Endothelial cell of umbilical vein (primary cell): Measurements from ENCODE around the gene STUM. TPM values are rescaled to one million over a fixed set of nuclear protein-coding genes. Genes with fewer than 3 reads are reported as not detected.

Source experiments
- BruUV-seq: library from RNA; stranded (reverse); fragments of 400-500 nt; replicated peaks from 2 replicates; lab custom pipeline; 2021; lab: Mats Ljungman, UMichigan
- CTCF ChIA-PET: fragments of 300-600, 350-600 bp; sonication (Branson Sonifier 250); formaldehyde crosslinking; loops from one replicate; lab custom pipeline; 2021; ENCODE audit warnings: antibody characterized with exemption, inconsistent platforms; lab: Charles Lee
- POLR2A ChIA-PET: fragments of 300-600, 350-600 bp; sonication (Branson Sonifier 250); formaldehyde crosslinking; loops from one replicate; lab custom pipeline; 2021; ENCODE audit warnings: antibody characterized with exemption, inconsistent platforms; lab: Charles Lee
- DNase-seq: peaks from one replicate; pipeline ENCODE4 v3.0.0-alpha.2; 2011; ENCODE audit warnings: low read depth, low spot score
- FAIRE-seq: peaks from 2 replicates; lab custom pipeline; 2011; peaks lifted over from hg19 to GRCh38; lab: Jason Lieb, UNC
- H2AFZ ChIP-seq: 2 replicates; pipeline ENCODE4 v1.6.0; 2012; ENCODE audit warnings: low read depth, low read length, control low read depth, inconsistent platforms
- H3K27ac ChIP-seq: 2 replicates; pipeline ENCODE4 v1.5.1; 2011; ENCODE audit warnings: low read depth, mild to moderate bottlenecking, control low read depth, low read length, moderate library complexity; ENCODE audit not compliant: insufficient read depth
- H3K27me3 ChIP-seq, 2 experiments: 2 replicates each; pipeline versions ENCODE4 v1.6.0 to v1.6.1; 2011; ENCODE audit warnings: low read length in 2 of 2, mixed read lengths in 1 of 2; ENCODE audit not compliant: control insufficient read depth in 2 of 2, insufficient read depth in 2 of 2
- H3K36me3 ChIP-seq, 2 experiments: 2 replicates in 1 of 2; 3 replicates in 1 of 2; pipeline ENCODE4 v1.5.1; 2011; ENCODE audit warnings: low read length in 2 of 2, mild to moderate bottlenecking in 1 of 2, moderate library complexity in 1 of 2; ENCODE audit not compliant: control insufficient read depth in 2 of 2, insufficient read depth in 2 of 2; ENCODE audit errors: extremely low read depth in 1 of 2
- H3K4me1 ChIP-seq: 3 replicates; pipeline ENCODE4 v1.5.1; 2011; ENCODE audit warnings: mild to moderate bottlenecking, low read length; ENCODE audit not compliant: control insufficient read depth, insufficient read depth; ENCODE audit errors: extremely low read depth
- H3K4me2 ChIP-seq: 2 replicates; pipeline ENCODE4 v1.6.1; 2011; ENCODE audit warnings: low read length, control low read depth, mixed read lengths; ENCODE audit not compliant: insufficient read depth
- H3K4me3 ChIP-seq, 3 experiments: fragments of 200-600 bp in 1 of 3; sonication (generic), shearing (Covaris generic) in 1 of 3; replicated peaks in 1 of 3; 2 replicates each; pipeline ENCODE4 v1.5.1; 2011 to 2016; ENCODE audit warnings: control low read depth in 3 of 3, low read length in 3 of 3, mild to moderate bottlenecking in 2 of 3, inconsistent platforms in 1 of 3, low read depth in 1 of 3, moderate library complexity in 1 of 3; ENCODE audit not compliant: insufficient read depth in 1 of 3
- H3K79me2 ChIP-seq: 2 replicates; pipeline ENCODE4 v1.6.0; 2012; ENCODE audit warnings: low read length, inconsistent platforms; ENCODE audit not compliant: control insufficient read depth, insufficient read depth
- H3K9ac ChIP-seq: replicated peaks from 2 replicates; pipeline ENCODE3; 2011; ENCODE audit warnings: low read length, control low read depth; ENCODE audit not compliant: insufficient read depth; ENCODE audit errors: extremely low read depth
- H3K9me1 ChIP-seq: replicated peaks from 3 replicates; pipeline ENCODE4 v1.6.0; 2011; ENCODE audit warnings: mild to moderate bottlenecking, low read length; ENCODE audit not compliant: control insufficient read depth, insufficient read depth; ENCODE audit errors: extremely low read depth
- H3K9me3 ChIP-seq: replicated peaks from 2 replicates; pipeline ENCODE4 v1.5.1; 2012; ENCODE audit warnings: low read length, inconsistent platforms; ENCODE audit not compliant: control insufficient read depth, insufficient read depth
- H4K20me1 ChIP-seq: replicated peaks from 2 replicates; pipeline ENCODE3; 2011; ENCODE audit warnings: mild to moderate bottlenecking, low read length; ENCODE audit not compliant: control insufficient read depth, insufficient read depth; ENCODE audit errors: extremely low read depth
- CTCF ChIP-seq, 2 donors: IDR thresholded peaks; 1 replicate in 1 of 2; 2 replicates in 1 of 2; pipeline ENCODE4 v1.5.1; 2011; ENCODE audit warnings: low read length in 2 of 2, mild to moderate bottlenecking in 2 of 2, moderate library complexity in 2 of 2, control low read depth in 1 of 2, inconsistent platforms in 1 of 2, low read depth in 1 of 2; ENCODE audit not compliant: insufficient read depth in 1 of 2; ENCODE audit errors: extremely low read depth in 1 of 2
- GATA2 ChIP-seq: IDR thresholded peaks from 2 replicates; pipeline ENCODE4 v1.7.0; 2011; ENCODE audit warnings: low read depth, mild to moderate bottlenecking, moderate library complexity, mixed read lengths, low read length; ENCODE audit not compliant: insufficient read length, insufficient read depth
- JUN ChIP-seq: IDR thresholded peaks from 2 replicates; pipeline ENCODE4 v1.6.1; 2011; ENCODE audit warnings: borderline replicate concordance, low read depth; ENCODE audit not compliant: insufficient read length, insufficient read depth
- MAX ChIP-seq: IDR thresholded peaks from 2 replicates; pipeline ENCODE4 v1.6.1; 2011; ENCODE audit not compliant: insufficient read depth, insufficient read length
- dilution Hi-C: fragments of 300-500 bp; cut with MboI; formaldehyde crosslinking; loops from one replicate; pipeline ENCODE4 v1.15.0; 2019; ENCODE audit warnings: low sequenced_read_pairs; ENCODE audit not compliant: extremely low pct_ligation_motif_present
- intact Hi-C: fragments of 100-400 bp; cut with micrococcal nuclease; formaldehyde crosslinking; loops from one replicate; pipeline ENCODE4 v1.10.0; 2022
- polyA plus RNA-seq, 4 experiments: library from polyadenylated mRNA; depleted of rRNA in 3 of 4; stranded (reverse) in 3 of 4; unstranded in 1 of 4; fragments of >200 nt; gene quantifications; 2 replicates each; pipeline versions ENCODE4 v1.2.1 to v1.2.3, GENCODE V29; 2011 to 2012; ENCODE audit warnings: missing spikeins in 1 of 4
- total RNA-seq: library from RNA; stranded (reverse); gene quantifications from 2 replicates; pipeline ENCODE4 v1.2.3, GENCODE V29; 2021

STUM gene
- total and polyA plus RNA-seq, 2 donors (not counting 3 experiments of a cell fraction or from before 2014, with no cell fraction given), result not detected

GRCh38 chr1:226650236-226650841 lies 101.8 kb downstream of the STUM start:
- FAIRE-seq (peak; percentile 85), DNase-seq (peak; percentile 89)
- intact Hi-C loops (loop anchor here (1.0 kb wide), 3 partner anchors 14 to 178 kb away; no protein-coding TSS in a partner anchor), dilution Hi-C loops (no loop called here)
- H3K9ac ChIP-seq, result no peak overlapping the region
- no peaks in the 10 kb centered on the region for H3K9me3 ChIP-seq
- H3K36me3 ChIP-seq, result peaks cover 0 to 23% of the 10 kb centered on the region in 2 experiments
- H3K4me1 ChIP-seq, result peaks cover 14% of the 10 kb centered on the region
- no peaks in the 10 kb centered on the region for H4K20me1 ChIP-seq
- peak overlapping the region; percentile 15 for H3K27ac ChIP-seq
- ChIA-PET POLR2A (interaction anchor here (0.8 kb wide), 1 partner anchor 50 kb away, joined by 3 read pairs; no protein-coding TSS in a partner anchor), CTCF (interaction anchor here (1.1 to 3.5 kb wide), 10 partner anchors 12 to 797 kb away, joined by 3 to 31 read pairs (median 4); partner anchors contain the start of genes COQ8A and ITPKB)
- H3K27me3 ChIP-seq, result no peaks in the 10 kb centered on the region
- TF ChIP-seq CTCF (IDR thresholded peaks at IDR 0.05; ENCODE audit: extremely low read depth in 1 of 2, insufficient read depth in 1 of 2, low read depth in 1 of 2, low read length in 2 of 2), result peak; percentile 50 to 58
- peak; percentile 60 for TF ChIP-seq GATA2
- no peak for TF ChIP-seq JUN
- TF ChIP-seq MAX, result no peak
- H3K4me2 ChIP-seq, result no peak overlapping the region
- BruUV-seq, result no TSS peak
- no peak overlapping the region for H2AFZ ChIP-seq
- H3K9me1 ChIP-seq, result no peaks in the 10 kb centered on the region
- no peak overlapping the region for H3K4me3 ChIP-seq
- H3K79me2 ChIP-seq, result no peaks in the 10 kb centered on the region
